CD4-positive, alpha-beta T cell treated with Interleukin-4 for 4 hours (primary cell): ENCODE measurements around the gene PLPPR4.
"Not testable (repeated sequence)": the region's sequence is repeated elsewhere in the genome, so short reads cannot be mapped to it uniquely, and the experiment has no call there.

Experiments used
- DNase-seq: peaks from one replicate; pipeline ENCODE4 v3.0.0-alpha.2; 2020

PLPPR4 gene

GRCh38 chr1:99270646-99271045, 6.4 kb downstream of the PLPPR4 start:
- no peak for DNase-seq

- no peak for DNase-seq
Measured at GRCh38 chr1:99271249-99271648, 7.0 kb downstream of the PLPPR4 start.

GRCh38 chr1:99277066-99277465, 12.8 kb downstream of the PLPPR4 start:
- DNase-seq, result no peak

GRCh38 chr1:99279525-99279924, 15.2 kb downstream of the PLPPR4 start:
- DNase-seq, result no peak

- DNase-seq, result no peak
Measured at GRCh38 chr1:99281105-99281504, 16.8 kb downstream of the PLPPR4 start.

- DNase-seq, result no peak
Measured at GRCh38 chr1:99282536-99282935, 18.2 kb downstream of the PLPPR4 start.

- DNase-seq, result not testable (repeated sequence)
Measured at GRCh38 chr1:99283521-99283920, 19.2 kb downstream of the PLPPR4 start.

GRCh38 chr1:99292886-99293285, 28.6 kb downstream of the PLPPR4 start:
- no peak for DNase-seq

- DNase-seq, result no peak
Measured at GRCh38 chr1:99297923-99298322, 33.6 kb downstream of the PLPPR4 start.

- no peak for DNase-seq
Measured at GRCh38 chr1:99304725-99305282, 40.5 kb downstream of the PLPPR4 start.

GRCh38 chr1:99305626-99306025, 41.3 kb downstream of the PLPPR4 start:
- no peak for DNase-seq

GRCh38 chr1:99306056-99306455, 41.8 kb downstream of the PLPPR4 start:
- no peak for DNase-seq

- no peak for DNase-seq
Measured at GRCh38 chr1:99306644-99307043, 42.4 kb downstream of the PLPPR4 start.

GRCh38 chr1:99315305-99315704, 51.0 kb downstream of the PLPPR4 start:
- no peak for DNase-seq

- DNase-seq, result no peak
Measured at GRCh38 chr1:99326215-99326949, 62.1 kb downstream of the PLPPR4 start.

GRCh38 chr1:99327357-99327756, 63.1 kb downstream of the PLPPR4 start:
- DNase-seq, result no peak

GRCh38 chr1:99328171-99328570, 63.9 kb downstream of the PLPPR4 start:
- no peak for DNase-seq

- no peak for DNase-seq
Measured at GRCh38 chr1:99331083-99331482, 66.8 kb downstream of the PLPPR4 start.

- no peak for DNase-seq
Measured at GRCh38 chr1:99331636-99332035, 67.3 kb downstream of the PLPPR4 start.

GRCh38 chr1:99332561-99332960, 68.3 kb downstream of the PLPPR4 start:
- no peak for DNase-seq

- no peak for DNase-seq
Measured at GRCh38 chr1:99334991-99335390, 70.7 kb downstream of the PLPPR4 start.

- DNase-seq, result no peak
Measured at GRCh38 chr1:99347041-99347684, 82.9 kb downstream of the PLPPR4 start.

GRCh38 chr1:99348397-99349132, 84.3 kb downstream of the PLPPR4 start:
- DNase-seq, result no peak

GRCh38 chr1:99352821-99353220, 88.5 kb downstream of the PLPPR4 start:
- DNase-seq, result no peak
